Astrocyte of the hippocampus (primary cell): Measurements from ENCODE around the gene GAGE12J.
"Not testable (repeated sequence)": the region's sequence is repeated elsewhere in the genome, so short reads cannot be mapped to it uniquely, and the experiment has no call there.

Source experiments
- DNase-seq: peaks from one replicate; pipeline ENCODE4 v3.0.0; 2011; ENCODE audit warnings: low read depth, low spot score

GAGE12J gene, protein sequence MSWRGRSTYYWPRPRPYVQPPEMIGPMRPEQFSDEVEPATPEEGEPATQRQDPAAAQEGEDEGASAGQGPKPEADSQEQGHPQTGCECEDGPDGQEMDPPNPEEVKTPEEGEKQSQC

DNA sequence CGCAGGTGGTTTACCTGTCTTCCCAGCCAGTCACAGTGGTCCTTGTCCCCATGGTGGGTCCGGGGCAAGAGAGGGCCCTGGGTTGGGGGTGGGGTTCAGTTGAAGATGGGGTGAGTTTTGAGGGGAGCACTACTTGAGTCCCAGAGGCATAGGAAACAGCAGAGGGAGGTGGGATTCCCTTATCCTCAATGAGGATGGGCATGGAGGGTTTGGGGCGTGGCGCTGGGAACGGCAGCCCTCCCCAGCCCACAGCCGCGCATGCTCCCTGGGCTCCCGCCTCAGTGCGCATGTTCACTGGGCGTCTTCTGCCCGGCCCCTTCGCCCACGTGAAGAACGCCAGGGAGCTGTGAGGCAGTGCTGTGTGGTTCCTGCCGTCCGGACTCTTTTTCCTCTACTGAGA lies at the start of gene GAGE12J:
GAGE12J (plus strand) TSS at position 301 of the 400 bp plus-strand sequence. CDS start 1,157 bp downstream, outside the sequence.
- DNase-seq: not testable (repeated sequence)

GRCh38 chrX:49272421-49272820 lies 49.4 kb upstream of the GAGE12J start:
- no peak for DNase-seq

DNA sequence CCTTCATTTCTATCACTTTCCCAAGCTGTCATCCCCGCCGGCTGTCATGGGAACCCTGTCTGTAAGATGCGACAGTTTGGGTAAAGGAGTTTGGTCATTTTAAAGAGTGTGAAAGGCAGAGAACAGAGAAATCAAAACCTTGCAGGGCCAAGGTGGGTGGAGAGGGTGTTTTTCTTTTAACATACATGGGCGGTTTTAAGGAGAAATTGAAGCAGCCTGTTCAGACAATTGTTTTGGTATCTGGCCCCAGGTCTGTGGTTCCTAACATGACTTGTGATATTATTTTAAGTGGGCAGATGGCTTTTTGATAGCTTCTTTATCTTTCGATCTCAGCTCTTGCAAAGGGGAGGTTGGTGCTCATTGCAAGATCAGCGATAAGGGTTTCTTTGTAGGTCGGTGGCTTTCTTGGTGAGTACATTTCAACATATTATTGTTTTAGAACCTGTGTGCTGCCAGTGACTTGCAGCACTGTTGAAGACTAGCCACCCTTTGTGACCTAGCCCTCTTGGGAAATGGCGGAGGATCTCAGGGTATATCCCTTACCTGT lies 48.6 kb upstream of the GAGE12J start:
- no peak for DNase-seq

- DNase-seq: no peak
These were observed 45.6 kb upstream of the GAGE12J start for GRCh38 chrX:49276207-49276606.

DNA sequence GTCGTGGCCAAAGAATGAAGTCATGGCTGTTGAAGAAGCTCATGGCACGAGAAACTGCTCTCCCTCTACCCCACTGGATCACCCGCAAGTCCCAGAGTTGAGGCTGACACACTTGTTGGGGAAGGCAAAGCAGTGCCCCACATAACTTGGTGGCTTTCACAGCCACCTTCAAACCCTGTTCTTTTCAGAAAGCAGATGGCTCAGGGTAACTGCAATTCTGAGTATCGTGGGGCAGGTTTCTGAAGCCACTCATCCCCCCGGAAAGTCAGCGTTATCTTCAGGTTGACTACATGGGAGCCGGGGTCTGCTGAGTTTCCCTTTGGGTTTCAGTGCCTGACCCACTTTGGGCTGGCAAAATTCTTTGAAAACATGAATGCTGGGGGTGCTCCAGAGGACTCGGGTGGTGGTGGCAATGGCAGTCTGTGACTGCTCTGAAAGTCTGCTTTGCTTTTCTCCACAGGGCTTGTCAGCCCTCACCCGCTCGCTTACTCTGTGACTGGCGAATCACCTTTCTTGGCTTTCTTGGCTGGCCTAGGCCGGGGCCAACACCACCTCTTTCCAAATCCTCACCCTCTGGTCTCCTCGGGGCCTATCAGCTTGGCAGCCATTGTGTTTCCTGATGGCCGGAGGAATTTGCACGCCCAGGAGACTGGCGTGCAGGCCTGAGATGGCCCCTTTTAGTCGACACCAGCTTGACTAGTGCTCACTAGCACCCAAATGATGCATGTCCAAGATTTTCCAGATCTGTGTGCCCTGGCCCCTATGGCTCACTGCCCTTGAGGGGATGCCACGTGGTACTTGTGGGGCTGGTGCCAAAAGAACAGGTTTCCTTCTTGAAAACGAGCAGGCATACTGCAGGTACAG lies 44.9 kb upstream of the GAGE12J start:
- DNase-seq: no peak

DNA sequence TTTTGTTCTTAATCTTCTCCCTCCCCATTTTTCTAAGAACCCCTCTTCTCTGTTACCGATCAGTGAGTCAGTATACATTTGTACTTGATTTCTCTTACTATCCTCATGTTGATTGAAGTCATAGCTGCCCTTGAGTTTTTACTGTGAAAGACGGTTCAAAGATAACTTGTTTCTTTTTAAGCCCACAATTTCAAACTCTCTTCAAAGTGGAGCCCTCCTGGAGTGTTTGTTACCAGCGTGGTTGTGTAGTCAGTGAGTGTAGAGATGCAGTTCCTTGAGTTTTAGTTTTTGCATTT lies 44.4 kb upstream of the GAGE12J start:
- no peak for DNase-seq

GRCh38 chrX:49278081-49278480 lies 43.8 kb upstream of the GAGE12J start:
- DNase-seq: no peak

GRCh38 chrX:49282647-49283011 lies 39.2 kb upstream of the GAGE12J start:
- DNase-seq: peak; percentile 33

- no peak for DNase-seq
These were observed 37.6 kb upstream of the GAGE12J start for GRCh38 chrX:49284212-49284611.

GRCh38 chrX:49286136-49286535 lies 35.7 kb upstream of the GAGE12J start:
- no peak for DNase-seq

GRCh38 chrX:49286581-49286980 lies 35.3 kb upstream of the GAGE12J start:
- no peak for DNase-seq

DNA sequence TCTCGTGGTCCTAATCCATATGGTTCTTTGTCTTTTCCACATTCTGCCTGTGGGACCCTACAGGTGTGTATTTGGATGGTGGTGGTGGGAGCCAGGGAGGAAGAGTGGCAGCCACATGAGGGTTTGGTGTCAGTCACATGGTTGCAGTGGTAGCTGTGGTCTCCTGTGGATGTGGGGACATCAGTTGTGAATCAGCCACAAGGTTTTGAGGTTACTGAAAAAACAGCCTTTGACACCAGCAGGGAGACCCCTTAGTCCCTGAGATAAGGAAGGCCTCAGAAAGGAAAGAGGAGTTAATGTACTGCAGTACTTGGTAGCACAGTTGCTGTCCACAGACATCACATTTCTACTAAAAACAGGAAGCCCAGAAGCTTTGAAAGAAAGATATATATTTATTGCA lies 34.2 kb upstream of the GAGE12J start:
- no peak for DNase-seq

DNA sequence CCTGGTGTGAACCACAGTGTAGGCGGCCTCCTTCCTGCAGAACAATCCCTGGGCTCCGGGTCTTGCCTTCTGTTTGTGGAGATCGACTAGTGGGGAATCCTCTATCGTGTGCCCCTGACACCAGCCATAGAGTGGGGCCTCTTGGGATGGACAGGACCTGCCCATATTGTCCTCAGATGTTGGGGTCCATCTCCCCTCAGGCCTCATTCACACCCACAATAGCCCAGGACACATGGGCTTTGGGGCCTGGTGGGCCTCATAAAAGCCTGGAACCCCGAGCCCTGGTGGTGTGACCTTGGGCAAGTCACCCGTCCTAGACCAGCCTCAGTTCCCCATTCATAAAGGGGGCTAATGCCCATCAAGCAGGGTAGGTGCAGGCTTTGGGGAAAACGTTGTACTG lies 31.6 kb upstream of the GAGE12J start:
- DNase-seq: no peak

DNA sequence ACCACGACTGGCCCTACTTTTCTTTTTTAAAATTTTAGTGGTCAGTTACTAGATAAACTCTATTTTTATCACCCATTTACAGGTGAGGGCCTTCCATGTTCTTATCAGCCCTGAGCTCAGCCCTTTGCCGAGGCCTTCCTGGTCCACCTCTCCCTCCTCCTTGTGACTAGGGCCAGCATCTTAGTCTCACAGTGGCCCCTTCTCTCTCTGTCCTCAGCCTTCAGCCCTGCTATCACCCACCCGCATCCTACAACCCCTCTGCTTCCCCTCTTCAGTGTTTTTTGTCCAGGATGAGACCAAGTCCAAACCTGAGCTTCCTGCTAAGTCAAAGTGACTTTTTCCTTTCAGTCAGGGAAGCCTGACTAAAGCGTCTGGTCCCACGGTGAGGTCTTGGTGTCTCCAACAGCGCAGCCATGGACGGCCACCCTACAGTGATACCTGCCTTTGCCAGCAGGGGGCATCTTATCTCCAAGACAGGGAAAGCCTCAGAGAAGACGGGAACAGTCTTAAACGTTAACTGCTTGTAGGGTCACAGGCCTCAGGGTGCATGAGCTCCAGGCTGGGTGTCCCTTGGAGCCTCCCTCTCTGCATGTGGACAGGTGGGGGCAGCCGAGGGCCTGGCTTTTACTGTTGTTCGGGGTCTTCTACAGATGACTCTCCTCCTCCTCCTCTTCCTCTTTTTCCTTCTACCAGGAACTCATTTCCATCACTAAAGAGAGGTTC lies 30.1 kb upstream of the GAGE12J start:
- peak; percentile 56 for DNase-seq

DNA sequence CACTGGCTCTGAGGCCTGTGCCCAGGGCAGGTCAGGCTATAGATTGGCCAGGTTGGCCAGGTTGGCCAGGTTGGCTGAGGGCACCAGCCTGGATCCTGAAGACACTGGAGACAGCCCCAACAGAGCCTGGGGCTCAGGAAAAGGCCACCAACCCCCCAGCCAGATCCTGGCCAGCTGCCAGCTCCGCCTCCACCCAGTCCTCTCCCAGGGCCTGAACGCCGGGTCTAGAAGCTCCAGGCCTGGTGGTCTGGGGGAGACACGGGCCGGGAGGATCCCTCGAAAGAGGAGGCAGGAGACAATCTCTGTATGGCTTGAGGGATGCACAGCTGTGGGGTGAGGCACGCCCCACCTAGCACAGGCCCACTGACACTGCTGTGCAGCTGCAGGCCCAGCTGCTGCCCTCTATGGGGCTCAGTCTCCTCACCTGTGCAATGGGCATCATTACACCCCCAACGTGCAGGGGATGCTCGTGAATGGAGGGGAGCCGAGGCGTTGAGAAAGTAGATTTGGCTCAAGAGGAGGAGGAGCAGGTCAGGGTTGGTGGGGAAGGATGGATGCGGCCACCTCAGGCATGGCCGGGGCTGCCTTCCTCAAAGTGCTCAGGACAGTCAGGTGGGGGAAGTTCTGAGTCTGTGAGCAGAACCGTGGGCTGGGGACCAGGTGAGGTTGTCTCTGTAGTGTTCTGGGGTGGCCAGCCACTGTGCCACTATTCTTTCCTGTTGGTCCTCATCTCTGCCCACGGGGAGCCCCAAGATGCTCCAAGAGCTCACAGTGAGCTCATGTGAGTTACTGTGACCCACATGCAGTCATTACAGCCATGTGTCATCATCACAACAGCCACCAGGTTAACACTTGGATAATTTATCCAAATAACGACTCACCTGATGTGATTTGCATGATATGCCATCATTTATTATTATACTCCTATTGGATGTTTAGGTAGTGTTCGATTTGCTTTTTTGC lies 29.2 kb upstream of the GAGE12J start:
- DNase-seq: no peak

DNA sequence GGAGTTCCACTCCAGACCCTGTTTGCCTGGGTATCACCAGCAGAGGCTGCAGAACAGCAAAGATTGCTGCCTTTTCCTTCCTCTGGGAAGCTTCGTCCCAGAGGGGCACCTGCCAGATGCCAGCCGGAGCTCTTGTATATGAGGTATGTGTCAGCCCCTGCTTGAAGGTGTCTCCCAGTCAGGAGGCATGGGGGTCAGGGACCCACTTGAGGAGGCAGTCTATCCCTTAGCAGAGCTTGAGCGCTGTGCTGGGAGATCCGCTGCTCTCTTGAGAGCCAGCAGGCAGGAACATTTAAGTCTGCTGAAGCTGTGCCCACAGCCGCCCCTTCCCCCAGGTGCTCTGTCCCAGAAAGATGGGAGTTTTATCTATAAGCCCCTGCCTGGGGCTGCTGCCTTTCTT lies 22.5 kb upstream of the GAGE12J start:
- DNase-seq: not testable (repeated sequence)

DNA sequence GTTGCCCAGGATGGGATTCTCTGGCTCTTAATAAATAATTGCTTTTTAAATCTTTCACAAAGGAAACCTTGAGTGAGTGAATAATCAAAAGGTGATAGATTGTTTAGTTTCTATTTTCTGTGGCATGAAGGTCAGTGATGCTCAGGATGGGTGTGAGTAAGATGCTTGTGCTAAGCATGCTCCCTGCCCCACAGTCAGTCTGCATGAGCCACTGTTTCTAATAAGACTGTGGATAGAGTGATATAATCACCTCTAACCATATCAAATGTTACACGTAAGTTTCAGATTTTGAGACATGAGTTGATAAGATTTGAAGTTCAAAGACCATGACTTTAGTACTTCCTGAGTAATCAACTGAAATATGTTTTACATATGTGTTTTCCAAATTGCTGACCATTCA lies 21.1 kb upstream of the GAGE12J start:
- no peak for DNase-seq

DNA sequence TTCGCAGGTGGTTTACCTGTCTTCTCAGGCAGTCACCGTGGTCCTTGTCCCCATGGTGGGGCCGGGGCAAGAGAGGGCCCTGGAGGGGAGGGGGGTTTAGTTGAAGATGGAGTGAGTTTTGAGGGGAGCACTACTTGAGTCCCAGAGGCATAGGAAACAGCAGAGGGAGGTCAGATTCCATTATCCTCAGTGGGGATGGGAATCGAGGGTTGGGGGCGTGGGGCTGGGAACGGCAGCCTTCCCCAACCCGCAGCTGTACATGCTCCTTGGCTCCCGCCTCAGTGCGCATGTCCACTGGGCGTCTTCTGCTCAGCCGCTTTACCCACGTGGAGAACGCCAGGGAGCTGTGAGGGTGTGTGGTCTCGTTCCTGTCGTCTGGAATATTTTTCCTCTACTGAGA lies 18.5 kb upstream of the GAGE12J start, which contains the start of gene GAGE10:
GAGE10 (plus strand) TSS at position 301 of the 400 bp plus-strand sequence. CDS start 1,214 bp downstream, outside the sequence.
- no peak for DNase-seq

GRCh38 chrX:49307775-49308174 lies 14.1 kb upstream of the GAGE12J start:
- not testable (repeated sequence) for DNase-seq

DNA sequence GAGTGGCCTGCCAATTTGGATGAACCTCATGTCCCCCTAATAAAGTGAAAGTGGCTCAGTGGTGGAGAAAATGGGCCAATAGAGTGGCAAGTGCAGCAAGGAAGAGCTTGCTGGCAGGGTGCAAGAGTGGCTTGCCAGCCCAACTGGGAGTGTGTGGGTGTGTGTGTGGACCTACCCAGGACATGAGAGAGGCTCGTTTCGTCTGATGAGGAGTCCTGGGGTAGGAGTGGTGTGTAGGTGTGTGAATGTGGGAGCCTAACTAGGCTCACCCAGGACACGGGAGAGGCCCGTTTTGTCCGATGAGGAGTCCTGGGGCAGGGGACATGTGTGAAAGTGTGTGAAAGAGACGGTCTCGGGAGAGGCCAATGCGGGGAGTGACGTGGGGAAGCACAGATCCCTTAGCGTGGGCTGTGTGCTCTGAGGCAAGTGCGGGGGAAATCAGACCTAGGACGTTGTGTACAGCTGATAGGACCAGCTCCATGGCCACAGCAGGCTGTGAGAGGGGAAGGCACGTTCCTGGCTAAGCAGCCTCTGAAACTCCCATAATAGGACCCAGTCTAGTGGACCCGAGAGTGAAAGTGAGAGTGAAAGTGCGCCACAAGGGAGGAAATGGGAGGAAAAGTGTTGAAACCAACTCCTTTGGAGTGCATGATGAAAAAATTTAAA lies 13.1 kb upstream of the GAGE12J start:
- no peak for DNase-seq
